WTC11 (cell line): ENCODE measurements around the gene COG2. TPM values are rescaled to one million over a fixed set of nuclear protein-coding genes. Genes with fewer than 3 reads are reported as not detected.

Source experiments
- ATAC-seq: fragments of 200-7000 bp; cut with Tn5 transposase; 2 replicates; pipeline ENCODE4 v1.10.0; 2021; ENCODE audit warnings: mild to moderate bottlenecking, moderate library complexity
- CTCF ChIA-PET: fragments of 300-600 bp; sonication (Branson Sonifier 250); formaldehyde crosslinking; loops from one replicate; lab custom pipeline; 2021; ENCODE audit warnings: antibody characterized with exemption; lab: Charles Lee
- POLR2A ChIA-PET: fragments of 350-600 bp; sonication (Branson Sonifier 250); formaldehyde crosslinking; loops from one replicate; lab custom pipeline; 2021; ENCODE audit warnings: antibody characterized with exemption; lab: Charles Lee
- DNase-seq: peaks from one replicate; pipeline ENCODE4 v3.0.0; 2021; ENCODE audit warnings: low spot score
- H3K27ac Mint-ChIP-seq: 2 replicates; pipeline ENCODE4 v1.8.0; 2021; ENCODE audit warnings: mixed read lengths
- H3K27me3 Mint-ChIP-seq: 2 replicates; pipeline ENCODE4 v1.8.0; 2021; ENCODE audit warnings: low read depth, mild to moderate bottlenecking, moderate library complexity, mixed read lengths
- H3K36me3 Mint-ChIP-seq: 2 replicates; pipeline ENCODE4 v1.8.0; 2021; ENCODE audit warnings: mixed read lengths
- H3K4me1 Mint-ChIP-seq: 2 replicates; pipeline ENCODE4 v1.8.0; 2022; ENCODE audit warnings: mixed read lengths
- H3K4me3 Mint-ChIP-seq: 2 replicates; pipeline ENCODE4 v1.8.0; 2021; ENCODE audit warnings: mild to moderate bottlenecking, moderate library complexity, mixed read lengths
- H3K9me3 Mint-ChIP-seq: 2 replicates; pipeline ENCODE4 v1.8.0; 2021; ENCODE audit warnings: mixed read lengths
- CREB1 ChIP-seq: sonication (generic); formaldehyde crosslinking; IDR thresholded peaks from 2 replicates; pipeline ENCODE4 v1.8.0; 2023; ENCODE audit warnings: mild to moderate bottlenecking, missing genetic modification reagents
- CREM ChIP-seq: sonication (generic); formaldehyde crosslinking; IDR thresholded peaks from 2 replicates; pipeline ENCODE4 v1.8.1; 2022; ENCODE audit warnings: mild to moderate bottlenecking, missing genetic modification reagents, moderate library complexity
- FOXK1 ChIP-seq: sonication (generic); formaldehyde crosslinking; IDR thresholded peaks from 2 replicates; pipeline ENCODE4 v1.8.0; 2022; ENCODE audit warnings: mild to moderate bottlenecking, moderate library complexity, missing genetic modification reagents
- FOXP1 ChIP-seq: sonication (generic); formaldehyde crosslinking; IDR thresholded peaks from 2 replicates; pipeline ENCODE4 v1.8.0; 2022; ENCODE audit warnings: missing genetic modification reagents, mild to moderate bottlenecking, moderate library complexity, borderline replicate concordance
- GRHL2 ChIP-seq: fragments of 250-450 bp; sonication (Bioruptor Pico); IDR thresholded peaks from 2 replicates; pipeline ENCODE4 v1.8.0; 2022; ENCODE audit warnings: mild to moderate bottlenecking, moderate library complexity; ENCODE audit not compliant: insufficient replicate concordance, severe bottlenecking
- GTF2I ChIP-seq: fragments of 250-450 bp; sonication (Bioruptor Pico); conservative IDR thresholded peaks from 2 replicates; pipeline ENCODE4 v1.4.0; 2021; ENCODE audit warnings: mild to moderate bottlenecking
- JAZF1 ChIP-seq: fragments of 250-450 bp; sonication (Bioruptor Pico); IDR thresholded peaks from 2 replicates; pipeline ENCODE4 v1.9.0; 2021; ENCODE audit warnings: moderate library complexity, mild to moderate bottlenecking, inconsistent platforms
- MYBL2 ChIP-seq: sonication (generic); formaldehyde crosslinking; IDR thresholded peaks from 2 replicates; pipeline ENCODE4 v1.8.1; 2023; ENCODE audit warnings: mild to moderate bottlenecking, moderate library complexity, missing genetic modification reagents
- NFATC4 ChIP-seq: fragments of 250-450 bp; sonication (Bioruptor Pico); IDR thresholded peaks from 2 replicates; pipeline ENCODE4 v1.9.0; 2021; ENCODE audit warnings: mild to moderate bottlenecking
- PRRX2 ChIP-seq: fragments of 250-450 bp; sonication (Bioruptor Pico); IDR thresholded peaks from 2 replicates; pipeline ENCODE4 v1.8.0; 2021; ENCODE audit warnings: mild to moderate bottlenecking
- RELA ChIP-seq: sonication (generic); formaldehyde crosslinking; IDR thresholded peaks from 2 replicates; pipeline ENCODE4 v1.8.1; 2022; ENCODE audit warnings: missing genetic modification reagents, mild to moderate bottlenecking, borderline replicate concordance
- TCF7 ChIP-seq: sonication (generic); formaldehyde crosslinking; IDR thresholded peaks from 2 replicates; pipeline ENCODE4 v1.8.0; 2022; ENCODE audit warnings: mild to moderate bottlenecking, low read depth, missing genetic modification reagents, moderate library complexity
- ZNF121 ChIP-seq: sonication (generic); formaldehyde crosslinking; IDR thresholded peaks from 2 replicates; pipeline ENCODE4 v1.8.0; 2023; ENCODE audit warnings: missing genetic modification reagents
- ZNF138 ChIP-seq: sonication (generic); formaldehyde crosslinking; conservative IDR thresholded peaks from 2 replicates; pipeline ENCODE4 v1.8.1; 2022; ENCODE audit warnings: mild to moderate bottlenecking, moderate library complexity, missing genetic modification reagents
- ZNF416 ChIP-seq: fragments of 250-450 bp; sonication (Bioruptor Pico); IDR thresholded peaks from 2 replicates; pipeline ENCODE4 v1.9.0; 2021; ENCODE audit warnings: mild to moderate bottlenecking, inconsistent platforms
- total RNA-seq: library from RNA; stranded (reverse); gene quantifications from 3 replicates; pipeline ENCODE4 v1.2.3, GENCODE V29; 2021
- TF ChIP-seq, protein P1 (sequence below): fragments of 200-600 bp; IDR thresholded peaks from 2 replicates; pipeline ENCODE4 v1.8.0; 2022; ENCODE audit warnings: antibody characterized with exemption
- TF ChIP-seq, protein P2 (sequence below): sonication (generic); formaldehyde crosslinking; IDR thresholded peaks from 2 replicates; pipeline ENCODE4 v1.8.1; 2022; ENCODE audit warnings: missing genetic modification reagents, borderline replicate concordance
- TF ChIP-seq, protein P3 (sequence below): sonication (generic); formaldehyde crosslinking; conservative IDR thresholded peaks from 2 replicates; pipeline ENCODE4 v1.8.1; 2023; ENCODE audit warnings: mild to moderate bottlenecking, low read depth, missing genetic modification reagents, moderate library complexity
- TF ChIP-seq, protein P4 (sequence below): sonication (generic); formaldehyde crosslinking; IDR thresholded peaks from 2 replicates; pipeline ENCODE4 v1.8.0; 2023; ENCODE audit warnings: missing genetic modification reagents
- TF ChIP-seq, protein P5 (sequence below): sonication (generic); formaldehyde crosslinking; IDR thresholded peaks from 2 replicates; pipeline ENCODE4 v1.8.1; 2023; ENCODE audit warnings: mild to moderate bottlenecking, moderate library complexity, missing genetic modification reagents
- TF ChIP-seq, protein P6 (sequence below): sonication (generic); formaldehyde crosslinking; IDR thresholded peaks from 2 replicates; pipeline ENCODE4 v1.8.1; 2023; ENCODE audit warnings: mild to moderate bottlenecking, missing genetic modification reagents, moderate library complexity
- TF ChIP-seq, protein P7 (sequence below): sonication (generic); formaldehyde crosslinking; IDR thresholded peaks from 2 replicates; pipeline ENCODE4 v1.8.0; 2022; ENCODE audit warnings: mild to moderate bottlenecking, missing genetic modification reagents
- TF ChIP-seq, protein P8 (sequence below): fragments of 250-450 bp; sonication (Bioruptor Pico); IDR thresholded peaks from 2 replicates; pipeline ENCODE4 v1.9.0; 2021; ENCODE audit warnings: moderate library complexity, mild to moderate bottlenecking, inconsistent platforms, borderline replicate concordance

Gene COG2
- total RNA-seq, 1 experiment from 2014 or later: 30.9 TPM

DNA sequence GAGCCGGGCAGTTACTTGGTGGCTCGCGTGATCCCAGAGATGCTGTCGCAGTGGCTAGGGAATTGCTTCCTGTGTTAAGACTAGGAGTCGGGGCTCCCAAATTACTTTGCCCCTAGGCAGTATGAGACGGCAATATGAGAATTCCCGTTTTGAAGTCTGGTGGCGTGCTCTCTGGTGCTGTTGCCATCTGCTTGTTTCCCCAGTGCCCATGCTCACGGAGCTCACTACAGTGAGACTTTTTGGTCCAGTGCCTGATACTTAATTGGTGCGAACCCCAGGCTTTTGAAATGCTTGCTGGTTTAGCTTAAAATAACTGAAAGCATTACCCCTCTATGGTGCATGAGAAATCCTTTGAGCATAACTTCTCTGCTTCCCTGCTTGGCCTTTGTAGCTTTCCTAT is 49.3 kb downstream of the COG2 start (continued):
- TF ChIP-seq, protein P1, sequence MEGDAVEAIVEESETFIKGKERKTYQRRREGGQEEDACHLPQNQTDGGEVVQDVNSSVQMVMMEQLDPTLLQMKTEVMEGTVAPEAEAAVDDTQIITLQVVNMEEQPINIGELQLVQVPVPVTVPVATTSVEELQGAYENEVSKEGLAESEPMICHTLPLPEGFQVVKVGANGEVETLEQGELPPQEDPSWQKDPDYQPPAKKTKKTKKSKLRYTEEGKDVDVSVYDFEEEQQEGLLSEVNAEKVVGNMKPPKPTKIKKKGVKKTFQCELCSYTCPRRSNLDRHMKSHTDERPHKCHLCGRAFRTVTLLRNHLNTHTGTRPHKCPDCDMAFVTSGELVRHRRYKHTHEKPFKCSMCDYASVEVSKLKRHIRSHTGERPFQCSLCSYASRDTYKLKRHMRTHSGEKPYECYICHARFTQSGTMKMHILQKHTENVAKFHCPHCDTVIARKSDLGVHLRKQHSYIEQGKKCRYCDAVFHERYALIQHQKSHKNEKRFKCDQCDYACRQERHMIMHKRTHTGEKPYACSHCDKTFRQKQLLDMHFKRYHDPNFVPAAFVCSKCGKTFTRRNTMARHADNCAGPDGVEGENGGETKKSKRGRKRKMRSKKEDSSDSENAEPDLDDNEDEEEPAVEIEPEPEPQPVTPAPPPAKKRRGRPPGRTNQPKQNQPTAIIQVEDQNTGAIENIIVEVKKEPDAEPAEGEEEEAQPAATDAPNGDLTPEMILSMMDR: no peak
- TF ChIP-seq GRHL2 (CRISPR knock-in tag): no peak
- TF ChIP-seq MYBL2 (CRISPR knock-in tag): no peak
- no peak for TF ChIP-seq FOXK1
- TF ChIP-seq, protein P2, sequence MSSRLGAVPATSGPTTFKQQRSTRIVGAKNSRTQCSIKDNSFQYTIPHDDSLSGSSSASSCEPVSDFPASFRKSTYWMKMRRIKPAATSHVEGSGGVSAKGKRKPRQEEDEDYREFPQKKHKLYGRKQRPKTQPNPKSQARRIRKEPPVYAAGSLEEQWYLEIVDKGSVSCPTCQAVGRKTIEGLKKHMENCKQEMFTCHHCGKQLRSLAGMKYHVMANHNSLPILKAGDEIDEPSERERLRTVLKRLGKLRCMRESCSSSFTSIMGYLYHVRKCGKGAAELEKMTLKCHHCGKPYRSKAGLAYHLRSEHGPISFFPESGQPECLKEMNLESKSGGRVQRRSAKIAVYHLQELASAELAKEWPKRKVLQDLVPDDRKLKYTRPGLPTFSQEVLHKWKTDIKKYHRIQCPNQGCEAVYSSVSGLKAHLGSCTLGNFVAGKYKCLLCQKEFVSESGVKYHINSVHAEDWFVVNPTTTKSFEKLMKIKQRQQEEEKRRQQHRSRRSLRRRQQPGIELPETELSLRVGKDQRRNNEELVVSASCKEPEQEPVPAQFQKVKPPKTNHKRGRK: no peak
- no peak for TF ChIP-seq JAZF1 (CRISPR knock-in tag)
- TF ChIP-seq RELA (CRISPR knock-in tag): no peak
- TF ChIP-seq ZNF416 (CRISPR knock-in tag): no peak

DNA sequence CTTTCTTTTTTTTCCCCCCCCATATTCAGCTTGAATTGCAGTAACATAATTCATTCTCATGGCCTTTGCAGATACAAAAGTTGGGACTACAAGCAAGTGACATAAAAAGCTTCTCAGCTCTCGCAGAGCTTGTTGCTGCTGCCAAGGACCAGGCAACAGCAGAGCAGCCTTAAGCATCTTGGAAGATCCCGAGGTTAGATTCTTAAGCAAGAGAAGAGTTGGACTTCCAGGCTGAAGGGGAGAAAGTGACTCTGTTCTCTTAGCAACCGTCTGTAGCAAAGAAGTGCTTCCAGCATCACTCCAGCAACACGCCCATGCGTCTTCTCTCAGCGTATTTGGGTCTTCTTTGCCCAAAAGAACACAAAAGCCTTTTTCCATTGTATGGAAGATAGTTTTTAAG is 50.9 kb downstream of the COG2 start:
- no peak for DNase-seq
- POLR2A ChIA-PET: no interaction called here

More for the DNA sequence above, 50.9 kb downstream of the COG2 start:
- CTCF ChIA-PET: no interaction called here
- Mint-ChIP-seq H3K27me3 (no peaks in the 10 kb centered on the region), H3K9me3 (no peaks in the 10 kb centered on the region), H3K4me3 (no peak overlapping the region), H3K36me3 (peaks cover 40% of the 10 kb centered on the region), H3K4me1 (peaks cover 13% of the 10 kb centered on the region), H3K27ac (no peak overlapping the region)
- ATAC-seq: no peak
- no peak for TF ChIP-seq PRRX2 (CRISPR knock-in tag)
- TF ChIP-seq, protein P3, sequence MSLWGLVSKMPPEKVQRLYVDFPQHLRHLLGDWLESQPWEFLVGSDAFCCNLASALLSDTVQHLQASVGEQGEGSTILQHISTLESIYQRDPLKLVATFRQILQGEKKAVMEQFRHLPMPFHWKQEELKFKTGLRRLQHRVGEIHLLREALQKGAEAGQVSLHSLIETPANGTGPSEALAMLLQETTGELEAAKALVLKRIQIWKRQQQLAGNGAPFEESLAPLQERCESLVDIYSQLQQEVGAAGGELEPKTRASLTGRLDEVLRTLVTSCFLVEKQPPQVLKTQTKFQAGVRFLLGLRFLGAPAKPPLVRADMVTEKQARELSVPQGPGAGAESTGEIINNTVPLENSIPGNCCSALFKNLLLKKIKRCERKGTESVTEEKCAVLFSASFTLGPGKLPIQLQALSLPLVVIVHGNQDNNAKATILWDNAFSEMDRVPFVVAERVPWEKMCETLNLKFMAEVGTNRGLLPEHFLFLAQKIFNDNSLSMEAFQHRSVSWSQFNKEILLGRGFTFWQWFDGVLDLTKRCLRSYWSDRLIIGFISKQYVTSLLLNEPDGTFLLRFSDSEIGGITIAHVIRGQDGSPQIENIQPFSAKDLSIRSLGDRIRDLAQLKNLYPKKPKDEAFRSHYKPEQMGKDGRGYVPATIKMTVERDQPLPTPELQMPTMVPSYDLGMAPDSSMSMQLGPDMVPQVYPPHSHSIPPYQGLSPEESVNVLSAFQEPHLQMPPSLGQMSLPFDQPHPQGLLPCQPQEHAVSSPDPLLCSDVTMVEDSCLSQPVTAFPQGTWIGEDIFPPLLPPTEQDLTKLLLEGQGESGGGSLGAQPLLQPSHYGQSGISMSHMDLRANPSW (CRISPR knock-in tag): no peak
- TF ChIP-seq GTF2I (CRISPR knock-in tag): no peak
- TF ChIP-seq, protein P4, sequence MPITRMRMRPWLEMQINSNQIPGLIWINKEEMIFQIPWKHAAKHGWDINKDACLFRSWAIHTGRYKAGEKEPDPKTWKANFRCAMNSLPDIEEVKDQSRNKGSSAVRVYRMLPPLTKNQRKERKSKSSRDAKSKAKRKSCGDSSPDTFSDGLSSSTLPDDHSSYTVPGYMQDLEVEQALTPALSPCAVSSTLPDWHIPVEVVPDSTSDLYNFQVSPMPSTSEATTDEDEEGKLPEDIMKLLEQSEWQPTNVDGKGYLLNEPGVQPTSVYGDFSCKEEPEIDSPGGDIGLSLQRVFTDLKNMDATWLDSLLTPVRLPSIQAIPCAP (CRISPR knock-in tag): no peak
- TF ChIP-seq CREM (CRISPR knock-in tag): no peak
- TF ChIP-seq, protein P5, sequence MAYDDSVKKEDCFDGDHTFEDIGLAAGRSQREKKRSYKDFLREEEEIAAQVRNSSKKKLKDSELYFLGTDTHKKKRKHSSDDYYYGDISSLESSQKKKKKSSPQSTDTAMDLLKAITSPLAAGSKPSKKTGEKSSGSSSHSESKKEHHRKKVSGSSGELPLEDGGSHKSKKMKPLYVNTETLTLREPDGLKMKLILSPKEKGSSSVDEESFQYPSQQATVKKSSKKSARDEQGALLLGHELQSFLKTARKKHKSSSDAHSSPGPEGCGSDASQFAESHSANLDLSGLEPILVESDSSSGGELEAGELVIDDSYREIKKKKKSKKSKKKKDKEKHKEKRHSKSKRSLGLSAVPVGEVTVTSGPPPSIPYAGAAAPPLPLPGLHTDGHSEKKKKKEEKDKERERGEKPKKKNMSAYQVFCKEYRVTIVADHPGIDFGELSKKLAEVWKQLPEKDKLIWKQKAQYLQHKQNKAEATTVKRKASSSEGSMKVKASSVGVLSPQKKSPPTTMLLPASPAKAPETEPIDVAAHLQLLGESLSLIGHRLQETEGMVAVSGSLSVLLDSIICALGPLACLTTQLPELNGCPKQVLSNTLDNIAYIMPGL (CRISPR knock-in tag): no peak
- TF ChIP-seq FOXP1 (CRISPR knock-in tag): no peak
- no peak for TF ChIP-seq ZNF138 (CRISPR knock-in tag)
- no peak for TF ChIP-seq CREB1
- TF ChIP-seq, protein P6, sequence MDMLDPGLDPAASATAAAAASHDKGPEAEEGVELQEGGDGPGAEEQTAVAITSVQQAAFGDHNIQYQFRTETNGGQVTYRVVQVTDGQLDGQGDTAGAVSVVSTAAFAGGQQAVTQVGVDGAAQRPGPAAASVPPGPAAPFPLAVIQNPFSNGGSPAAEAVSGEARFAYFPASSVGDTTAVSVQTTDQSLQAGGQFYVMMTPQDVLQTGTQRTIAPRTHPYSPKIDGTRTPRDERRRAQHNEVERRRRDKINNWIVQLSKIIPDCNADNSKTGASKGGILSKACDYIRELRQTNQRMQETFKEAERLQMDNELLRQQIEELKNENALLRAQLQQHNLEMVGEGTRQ: no peak
- TF ChIP-seq, protein P7, sequence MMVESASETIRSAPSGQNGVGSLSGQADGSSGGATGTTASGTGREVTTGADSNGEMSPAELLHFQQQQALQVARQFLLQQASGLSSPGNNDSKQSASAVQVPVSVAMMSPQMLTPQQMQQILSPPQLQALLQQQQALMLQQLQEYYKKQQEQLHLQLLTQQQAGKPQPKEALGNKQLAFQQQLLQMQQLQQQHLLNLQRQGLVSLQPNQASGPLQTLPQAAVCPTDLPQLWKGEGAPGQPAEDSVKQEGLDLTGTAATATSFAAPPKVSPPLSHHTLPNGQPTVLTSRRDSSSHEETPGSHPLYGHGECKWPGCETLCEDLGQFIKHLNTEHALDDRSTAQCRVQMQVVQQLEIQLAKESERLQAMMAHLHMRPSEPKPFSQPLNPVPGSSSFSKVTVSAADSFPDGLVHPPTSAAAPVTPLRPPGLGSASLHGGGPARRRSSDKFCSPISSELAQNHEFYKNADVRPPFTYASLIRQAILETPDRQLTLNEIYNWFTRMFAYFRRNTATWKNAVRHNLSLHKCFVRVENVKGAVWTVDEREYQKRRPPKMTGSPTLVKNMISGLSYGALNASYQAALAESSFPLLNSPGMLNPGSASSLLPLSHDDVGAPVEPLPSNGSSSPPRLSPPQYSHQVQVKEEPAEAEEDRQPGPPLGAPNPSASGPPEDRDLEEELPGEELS (CRISPR knock-in tag): no peak
- no peak for TF ChIP-seq TCF7 (CRISPR knock-in tag)
- TF ChIP-seq NFATC4: no peak
- no peak for TF ChIP-seq ZNF121 (CRISPR knock-in tag)
- TF ChIP-seq JAZF1 (CRISPR knock-in tag): no peak
- TF ChIP-seq, protein P8, sequence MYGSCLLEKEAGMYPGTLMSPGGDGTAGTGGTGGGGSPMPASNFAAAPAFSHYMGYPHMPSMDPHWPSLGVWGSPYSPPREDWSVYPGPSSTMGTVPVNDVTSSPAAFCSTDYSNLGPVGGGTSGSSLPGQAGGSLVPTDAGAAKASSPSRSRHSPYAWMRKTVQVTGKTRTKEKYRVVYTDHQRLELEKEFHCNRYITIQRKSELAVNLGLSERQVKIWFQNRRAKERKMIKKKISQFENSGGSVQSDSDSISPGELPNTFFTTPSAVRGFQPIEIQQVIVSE (CRISPR knock-in tag): no peak
